HL-60/S4 treated with retinoic acid at 250 ng/mL for 4 days and 3 days (cell line): ENCODE data around the gene PYGB.

ENCODE experiments used
- in situ Hi-C: fragments of 300-500 bp; cut with MboI; formaldehyde crosslinking; loops from 2 replicates; pipeline ENCODE4 v1.7.0; 2022; ENCODE audit warnings: low sequenced_read_pairs

The PYGB gene

DNA sequence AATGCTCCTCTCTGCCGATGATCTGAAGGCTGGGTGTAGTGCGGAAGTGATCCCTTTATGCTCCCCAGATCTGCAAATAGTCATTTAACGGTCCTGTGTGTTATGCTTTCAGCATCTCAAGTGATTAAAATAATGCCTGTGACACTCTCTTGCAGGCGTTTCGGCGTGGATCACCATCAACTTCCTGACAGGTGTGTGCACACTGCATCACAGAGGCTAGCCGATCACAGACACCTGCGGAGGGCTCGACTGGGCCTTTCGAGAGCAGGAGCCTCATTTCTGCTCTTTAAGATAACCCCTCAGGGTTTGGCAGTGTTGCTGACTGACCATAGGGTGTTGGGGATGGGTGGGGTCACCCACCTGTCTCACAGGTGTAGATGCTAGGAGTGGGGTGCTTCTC, 32.4 kb upstream of the PYGB start:
- in situ Hi-C loops = no loop called here

- in situ Hi-C loops = no loop called here
These were observed 31.5 kb upstream of the PYGB start for GRCh38 chr20:25216199-25216945.

GRCh38 chr20:25217161-25218108, 30.4 kb upstream of the PYGB start:
- in situ Hi-C loops = no loop called here

DNA sequence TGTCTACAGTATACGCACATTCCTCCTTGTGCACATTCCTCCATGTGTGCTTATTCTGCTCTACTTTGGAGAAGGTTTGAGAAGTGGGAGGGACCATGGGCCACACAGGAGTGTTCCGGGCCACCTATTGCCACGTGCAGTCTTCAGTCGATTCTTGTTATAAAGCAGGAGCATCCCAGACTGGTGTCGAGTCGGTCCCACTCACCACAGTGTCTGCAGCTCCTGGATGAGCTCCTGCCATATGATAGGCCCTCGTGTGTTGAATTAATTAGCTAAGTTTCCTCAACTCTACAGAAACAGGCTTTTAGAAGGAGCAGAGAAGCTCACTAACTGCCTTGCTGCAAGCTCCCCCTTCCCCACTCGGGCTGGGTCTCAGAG, 29.8 kb upstream of the PYGB start:
- in situ Hi-C loops = no loop called here

DNA sequence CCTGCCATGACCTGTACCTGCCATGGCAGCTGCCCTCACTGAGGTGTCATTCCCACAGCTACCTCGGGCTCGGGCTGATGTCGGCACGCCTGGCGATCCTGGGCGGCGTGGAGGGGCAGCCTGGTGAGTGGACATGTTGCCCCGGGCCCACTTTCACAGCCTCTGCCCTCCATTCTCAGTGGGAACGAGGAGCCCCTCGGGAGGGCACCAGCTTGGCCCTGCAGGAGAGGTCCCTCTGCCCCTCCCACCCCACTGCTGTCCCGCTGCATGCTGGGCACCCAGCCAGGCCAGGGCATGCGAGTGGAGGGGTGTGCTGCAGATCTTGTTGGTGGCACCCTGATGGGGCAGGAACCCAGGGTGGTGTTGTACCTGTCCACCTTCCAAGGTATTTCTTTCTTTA, 29.4 kb upstream of the PYGB start:
- in situ Hi-C loops = no loop called here

DNA sequence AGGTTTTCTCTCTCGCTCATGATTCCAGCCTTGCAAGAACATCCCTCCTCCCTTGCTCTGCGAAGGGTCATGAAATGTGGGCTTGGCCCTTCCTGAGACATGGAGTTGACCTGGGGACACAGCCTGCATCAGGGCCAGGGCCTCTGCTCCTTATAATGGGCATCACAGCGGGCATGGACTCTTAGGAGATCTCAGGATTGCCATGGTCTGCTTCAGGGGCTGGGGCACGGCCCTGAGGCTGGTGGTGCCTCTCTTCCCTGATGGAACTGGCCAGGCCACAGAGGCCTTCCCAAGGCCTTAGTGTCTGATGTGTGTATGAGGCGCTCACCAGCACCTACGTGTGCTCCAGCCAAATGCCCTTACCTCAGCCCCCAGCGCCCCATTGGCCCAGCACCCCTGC, 28.5 kb upstream of the PYGB start:
- in situ Hi-C loops = no loop called here

- in situ Hi-C loops = no loop called here
These were observed 27.7 kb upstream of the PYGB start for GRCh38 chr20:25220021-25220730.

DNA sequence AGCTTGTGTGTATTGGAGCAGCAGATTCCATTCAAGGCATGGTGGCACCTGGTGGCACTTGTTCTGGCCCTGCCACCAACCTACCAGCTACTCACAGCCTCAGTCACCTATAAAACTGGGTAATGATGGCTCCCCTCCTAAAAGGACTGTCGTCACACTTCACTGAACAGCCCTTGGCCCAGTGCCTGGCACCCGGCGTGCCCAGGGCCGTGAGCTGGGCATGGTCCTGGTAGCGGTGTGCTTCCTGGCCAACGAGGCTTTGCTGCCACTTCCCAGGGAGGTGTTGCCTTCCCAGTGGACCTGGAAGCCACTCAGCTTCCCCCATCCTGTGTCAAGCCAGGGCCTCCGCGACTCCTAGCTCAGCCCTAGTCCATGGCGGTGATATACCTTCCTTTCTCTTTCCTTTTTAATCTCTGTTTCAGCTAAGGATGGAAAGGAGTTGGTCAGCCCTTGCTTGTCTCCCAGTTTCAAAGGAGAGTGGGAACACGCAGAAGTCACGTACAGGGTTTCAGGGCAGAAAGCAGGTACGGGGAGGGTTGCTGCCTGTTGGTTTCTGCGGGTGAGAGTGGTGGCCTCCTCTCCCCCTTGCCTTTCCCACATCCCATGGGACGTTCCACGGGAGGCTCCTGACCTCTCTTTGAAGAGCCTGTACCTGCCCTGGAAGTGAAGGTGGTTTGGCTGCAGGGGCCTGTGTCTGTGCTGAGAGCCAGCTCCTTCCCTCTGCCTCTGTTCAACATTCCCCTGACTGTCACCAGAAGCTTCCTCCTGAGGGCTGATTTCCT, 26.9 kb upstream of the PYGB start:
- in situ Hi-C loops = no loop called here

DNA sequence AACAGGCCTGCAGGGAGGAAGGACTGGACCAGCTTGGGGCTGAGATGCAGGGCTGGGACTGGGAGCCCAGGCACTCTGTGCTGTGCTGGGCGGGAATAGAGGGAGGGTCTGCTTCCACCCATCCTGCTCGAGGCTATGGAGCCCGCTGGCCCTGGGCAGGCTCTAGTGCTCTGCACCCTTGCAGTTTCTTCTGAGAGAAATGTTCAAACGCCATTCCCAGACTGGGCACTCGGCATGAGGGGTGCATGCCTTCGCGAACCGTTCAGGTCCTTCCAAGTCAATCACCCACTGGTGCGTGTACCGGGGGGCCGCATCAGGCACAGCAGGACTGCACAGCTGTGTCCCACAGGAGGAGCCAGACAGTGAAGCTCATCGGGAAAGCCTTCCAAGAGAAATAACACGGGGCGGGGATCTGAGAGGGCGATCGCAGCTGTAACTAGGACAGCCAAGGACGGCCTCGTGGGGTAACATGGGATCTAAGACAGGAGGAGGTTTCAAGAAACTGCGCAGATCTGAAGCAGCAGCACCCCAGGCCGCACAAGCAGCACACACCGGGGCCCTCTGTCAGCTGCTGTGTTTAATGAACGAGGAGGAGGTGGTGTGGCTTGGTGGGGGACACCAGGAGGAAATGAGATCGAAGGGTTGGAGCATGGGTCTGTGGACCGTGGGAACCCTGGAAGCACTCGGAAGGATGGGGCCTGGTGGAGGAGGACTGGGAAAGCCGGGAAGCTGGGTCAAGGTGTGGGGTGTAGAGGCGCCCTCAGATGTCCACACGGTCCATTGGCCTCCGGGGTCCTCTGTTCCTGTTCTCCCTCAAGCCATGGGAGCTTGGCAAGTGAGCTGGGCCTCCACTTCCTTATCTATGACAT, 26.1 kb upstream of the PYGB start:
- in situ Hi-C loops = no loop called here

DNA sequence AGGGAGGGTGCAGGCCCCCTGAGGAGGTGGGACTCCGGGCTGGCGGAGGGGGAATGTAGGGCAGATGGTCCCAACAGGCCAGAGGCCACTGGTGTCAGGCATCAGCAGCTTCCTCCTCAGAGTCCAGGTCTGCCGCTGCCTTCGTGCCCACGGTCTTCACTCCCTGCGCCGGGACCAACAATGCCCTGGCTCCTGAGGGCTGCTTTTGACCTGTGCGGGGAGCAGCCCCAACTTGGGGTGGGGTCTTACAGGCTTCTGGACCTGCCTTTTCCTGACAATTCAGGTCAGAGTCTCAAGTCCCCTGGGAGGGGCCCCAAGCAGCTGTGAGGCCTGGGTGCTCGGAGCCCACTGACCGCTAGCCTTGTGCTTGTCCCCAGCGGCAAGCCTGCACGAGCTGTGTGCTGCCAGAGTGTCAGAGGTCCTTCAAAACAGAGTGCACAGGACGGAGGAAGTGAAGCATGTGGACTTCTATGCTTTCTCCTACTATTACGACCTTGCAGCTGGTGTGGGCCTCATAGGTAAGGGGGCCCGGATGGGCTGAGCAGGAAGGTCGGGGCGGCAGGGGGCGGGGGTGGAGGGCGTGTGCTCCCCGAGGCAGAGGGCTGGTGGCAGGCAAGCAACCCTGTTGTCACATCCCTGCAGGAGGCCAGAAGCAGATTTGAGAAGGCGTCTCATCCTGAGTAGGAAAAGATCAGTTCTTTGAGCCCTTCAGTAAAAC, 25.3 kb upstream of the PYGB start:
- in situ Hi-C loops = no loop called here

- in situ Hi-C loops = no loop called here
These were observed 24.7 kb upstream of the PYGB start for GRCh38 chr20:25223179-25223661.

- in situ Hi-C loops = no loop called here
These were observed 23.8 kb upstream of the PYGB start for GRCh38 chr20:25223765-25224720.

DNA sequence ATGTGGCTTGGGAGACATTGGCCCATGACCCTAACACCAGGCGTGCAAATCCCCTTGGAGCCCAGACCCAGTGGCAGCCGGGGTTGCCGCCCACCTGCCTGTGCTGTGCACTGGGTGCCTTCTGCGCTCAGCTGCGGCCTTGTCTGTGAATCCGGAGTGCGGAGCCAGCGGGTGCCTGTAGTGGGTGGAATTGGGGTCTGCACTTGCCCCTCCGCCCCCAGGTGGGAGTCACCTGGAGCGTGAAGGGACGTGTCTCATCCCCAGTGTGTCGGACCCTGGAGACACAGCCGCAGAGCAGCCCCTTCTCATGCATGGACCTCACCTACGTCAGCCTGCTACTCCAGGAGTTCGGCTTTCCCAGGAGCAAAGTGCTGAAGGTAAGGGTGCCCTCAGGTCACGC, 22.9 kb upstream of the PYGB start:
- in situ Hi-C loops = no loop called here

- in situ Hi-C loops = no loop called here
These were observed 22.0 kb upstream of the PYGB start for GRCh38 chr20:25225642-25226432.

- in situ Hi-C loops = no loop called here
These were observed 21.2 kb upstream of the PYGB start for GRCh38 chr20:25226433-25227316.

DNA sequence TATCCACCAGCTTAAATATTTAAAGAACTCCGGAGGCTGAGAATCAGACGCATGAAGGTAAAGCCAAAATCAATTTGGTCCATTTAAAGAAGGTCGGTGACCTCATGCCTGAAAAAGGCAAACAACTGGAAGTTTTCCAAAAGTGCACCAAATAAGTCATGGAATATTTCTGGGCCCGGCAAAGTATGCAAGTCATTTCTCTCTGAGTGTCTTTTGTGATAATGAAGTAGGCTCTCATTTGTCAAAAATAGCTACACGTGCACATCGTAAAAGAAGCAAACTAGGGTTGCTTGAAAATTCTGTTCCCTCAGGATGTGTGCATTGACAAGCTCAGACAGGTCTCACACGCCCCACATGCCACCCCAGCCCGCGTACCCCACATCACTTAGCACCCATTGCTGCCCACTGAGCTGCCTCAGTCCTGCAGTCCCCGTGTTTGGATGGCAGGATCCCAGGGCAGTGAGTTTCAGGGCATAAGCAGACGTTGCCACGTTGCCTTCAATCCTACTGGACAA, 20.5 kb upstream of the PYGB start:
- in situ Hi-C loops = no loop called here
